ENCODE results near the gene MEIS2. TPM values are rescaled to one million over a fixed set of nuclear protein-coding genes. Genes with fewer than 3 reads are reported as not detected.

The MEIS2 gene
- total and polyA plus RNA-seq, 2 of the 13 experiments (the other 11 are each of a cell fraction or from before 2014, with no cell fraction given) = 10.7 to 12.4 TPM

GRCh38 chr15:37100109-37100965 lies at the start of gene MEIS2 (continued):
- TF ChIP-seq GLMP (CRISPR knock-in tag; IDR thresholded peaks at IDR 0.05; ENCODE audit: borderline replicate concordance) (no peak), HNRNPK (IDR thresholded peaks at IDR 0.05; ENCODE audit: low read depth, low read length, poor library complexity, severe bottlenecking) (peak; percentile 83), KLF9 (CRISPR knock-in tag; IDR thresholded peaks at IDR 0.05; ENCODE audit: low read depth) (no peak), FOXK2 (IDR thresholded peaks at IDR 0.05) (no peak), HDAC2 (CRISPR knock-in tag; IDR thresholded peaks at IDR 0.05) (0 out of 2 replicates have a peak, but pooled peaks have one; percentile 16), CREM (IDR thresholded peaks at IDR 0.05) (0 out of 2 replicates have a peak, but pooled peaks have one; percentile 24), CREM (CRISPR knock-in tag; IDR thresholded peaks at IDR 0.05) (no peak), ZNF292 (CRISPR knock-in tag; IDR thresholded peaks at IDR 0.05; ENCODE audit: borderline replicate concordance, low read depth) (peak; percentile 33; the same call in 1 of the 2 replicates), GTF2F1 (IDR thresholded peaks at IDR 0.05; ENCODE audit: low read length) (no peak), NFIC (IDR thresholded peaks at IDR 0.05; ENCODE audit: low read length) (no peak), ZNF788 (CRISPR knock-in tag; IDR thresholded peaks at IDR 0.05; ENCODE audit: borderline replicate concordance) (peak; percentile 35; the same call in 1 of the 2 replicates), ATF7-NPFF (CRISPR knock-in tag; IDR thresholded peaks at IDR 0.05; ENCODE audit: low read depth) (no peak), HNF1A (IDR thresholded peaks at IDR 0.05; ENCODE audit: low read depth) (no peak), HNF1A (CRISPR knock-in tag; IDR thresholded peaks at IDR 0.05; ENCODE audit: borderline replicate concordance) (no peak), RERE (CRISPR knock-in tag; IDR thresholded peaks at IDR 0.05; ENCODE audit: low read depth) (peak; percentile 9; the same call in 1 of the 2 replicates), ZNF460 (CRISPR knock-in tag; IDR thresholded peaks at IDR 0.05; ENCODE audit: borderline replicate concordance) (no peak), ZNF720 (CRISPR knock-in tag; IDR thresholded peaks at IDR 0.05) (no peak), ZNF747 (CRISPR knock-in tag; IDR thresholded peaks at IDR 0.05; ENCODE audit: borderline replicate concordance) (no peak; the same call in 1 of the 2 replicates)

Data from HepG2 (cell line).